NOMO-1 (cell line): ENCODE results near the gene SPSB3.

ENCODE experiments used
- DNase-seq, 2 experiments: peaks; one replicate each; lab custom pipeline; 2025; ENCODE audit not compliant: unreplicated experiment in 2 of 2; lab: John Stamatoyannopoulos, UW

Gene SPSB3

GRCh38 chr16:1765826-1766225 is 16.5 kb downstream of the SPSB3 start:
- DNase-seq: no peak

- no peak for DNase-seq
These were observed 17.4 kb downstream of the SPSB3 start for GRCh38 chr16:1764971-1765370.

- DNase-seq: no peak
These were observed 18.6 kb downstream of the SPSB3 start for GRCh38 chr16:1763521-1764511.

- DNase-seq: no peak
These were observed 19.4 kb downstream of the SPSB3 start for GRCh38 chr16:1762879-1763520.

DNA sequence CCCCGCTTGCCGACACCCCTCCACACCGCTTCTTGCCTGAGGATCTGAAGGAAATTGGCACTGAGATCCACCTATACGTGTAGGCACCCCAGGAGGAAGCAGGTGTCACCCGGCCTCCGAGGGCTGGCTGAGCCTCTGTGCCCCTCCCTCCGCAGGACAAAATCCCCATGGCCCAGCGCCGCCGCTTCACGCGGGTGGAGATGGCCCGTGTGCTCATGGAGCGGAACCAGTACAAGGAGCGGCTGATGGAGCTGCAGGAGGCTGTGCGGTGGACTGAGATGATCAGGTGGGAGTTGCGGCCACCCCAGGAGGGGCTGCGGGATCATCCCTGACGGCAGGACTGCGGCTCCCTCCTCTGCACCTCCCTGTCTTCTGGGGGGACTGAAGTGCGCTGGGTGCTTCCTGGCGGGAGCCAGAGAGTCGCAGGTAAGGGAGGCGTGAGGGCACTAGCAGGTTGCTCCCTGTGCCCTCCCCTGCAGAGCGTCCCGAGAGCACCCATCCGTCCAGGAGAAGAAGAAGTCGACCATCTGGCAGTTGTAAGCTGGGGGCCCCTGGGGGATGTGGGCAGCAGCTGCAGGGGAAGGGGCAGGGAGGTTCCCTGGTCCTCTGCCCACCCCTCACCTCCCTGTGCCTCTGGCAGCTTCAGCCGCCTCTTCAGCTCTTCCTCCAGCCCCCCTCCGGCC is 20.0 kb downstream of the SPSB3 start:
- DNase-seq: no peak

DNA sequence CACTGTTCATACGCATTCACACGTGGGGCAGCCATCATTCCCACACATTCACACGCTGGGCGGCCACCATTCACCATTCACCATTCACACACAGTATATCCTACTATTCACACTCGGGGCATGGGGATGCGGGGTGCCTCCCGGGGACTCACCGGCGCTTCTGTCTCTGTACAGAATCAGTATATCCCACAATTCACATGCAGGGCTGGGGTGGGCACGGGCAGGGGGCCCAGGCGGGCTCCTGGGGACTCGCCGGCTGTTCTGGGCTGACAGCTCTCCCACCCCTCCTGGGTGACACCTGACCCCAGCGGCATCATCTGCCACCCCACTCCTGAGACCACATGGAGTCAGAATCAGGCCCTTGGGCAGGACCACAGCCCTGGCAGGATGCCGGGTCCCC is 20.6 kb downstream of the SPSB3 start:
- DNase-seq: no peak

DNA sequence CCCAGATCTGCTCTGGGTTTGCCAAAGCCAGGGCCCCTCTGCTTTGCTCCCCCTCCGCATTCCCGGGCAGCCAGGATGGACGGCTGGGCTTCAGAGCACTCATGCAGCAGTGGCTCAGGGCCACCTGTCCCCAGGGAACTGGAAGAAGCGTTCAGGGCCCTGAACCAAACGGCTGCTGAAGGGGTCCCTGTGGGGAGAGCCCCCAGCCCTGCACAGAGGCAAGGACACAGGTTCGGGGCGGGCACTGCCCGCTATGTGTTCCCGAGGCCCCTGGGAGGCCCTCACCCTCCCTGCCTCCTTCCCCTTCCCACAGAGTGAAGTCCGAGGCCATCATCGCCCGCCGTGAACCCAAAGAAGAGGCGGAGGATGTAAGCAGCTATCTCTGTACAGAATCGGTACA is 21.5 kb downstream of the SPSB3 start:
- no peak for DNase-seq

- DNase-seq: no peak
These were observed 22.9 kb downstream of the SPSB3 start for GRCh38 chr16:1759511-1759910.

- no peak for DNase-seq
These were observed 23.4 kb downstream of the SPSB3 start for GRCh38 chr16:1758923-1759322.

GRCh38 chr16:1757714-1758461 is 24.5 kb downstream of the SPSB3 start:
- no peak for DNase-seq

GRCh38 chr16:1754204-1754603 is 28.2 kb downstream of the SPSB3 start:
- no peak for DNase-seq

GRCh38 chr16:1752853-1753252 is 29.5 kb downstream of the SPSB3 start:
- no peak for DNase-seq

DNA sequence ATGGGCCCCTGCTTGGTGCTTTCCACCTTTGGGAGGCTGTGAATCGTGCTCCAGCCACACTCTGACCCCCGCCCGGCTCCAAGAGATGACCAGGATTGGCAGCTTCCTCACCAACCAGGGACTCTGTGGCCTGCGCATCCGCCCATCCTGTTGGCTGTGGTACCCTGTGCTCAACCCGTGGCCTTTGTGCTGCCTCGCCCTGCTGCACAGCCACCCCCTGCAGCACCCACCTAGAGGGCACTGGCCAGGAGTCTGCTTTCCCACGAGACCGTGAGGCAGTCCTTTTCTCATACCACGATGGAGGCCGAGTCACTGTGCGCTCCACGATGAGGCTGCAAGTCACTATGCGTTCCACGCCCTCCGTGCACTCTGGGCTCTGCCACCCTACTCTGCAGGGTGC is 30.4 kb downstream of the SPSB3 start:
- DNase-seq: no peak

GRCh38 chr16:1749152-1750117 is 32.9 kb downstream of the SPSB3 start:
- DNase-seq: no peak

DNA sequence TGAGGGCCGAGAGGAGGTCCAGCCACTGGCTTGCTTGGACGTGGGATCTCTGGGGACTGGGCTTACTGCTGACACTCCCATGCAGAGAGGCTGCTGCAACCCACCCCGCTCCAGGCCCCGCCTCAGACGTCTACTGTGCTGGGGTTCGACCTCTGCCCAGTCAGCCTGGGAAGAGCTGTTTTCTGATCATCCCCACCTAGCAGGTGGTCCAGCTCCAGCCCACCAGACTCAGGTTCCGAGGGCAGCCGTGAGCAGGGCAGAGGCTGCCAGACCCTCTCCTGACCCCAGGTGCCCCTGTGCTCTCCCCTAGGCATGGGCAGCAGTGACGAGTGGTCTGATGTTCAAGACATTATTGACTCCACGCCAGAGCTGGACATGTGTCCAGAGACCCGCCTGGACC is 34.4 kb downstream of the SPSB3 start:
- DNase-seq: no peak

GRCh38 chr16:1746693-1747195 is 35.6 kb downstream of the SPSB3 start:
- no peak for DNase-seq

- no peak for DNase-seq
These were observed 36.3 kb downstream of the SPSB3 start for GRCh38 chr16:1745900-1746692.

DNA sequence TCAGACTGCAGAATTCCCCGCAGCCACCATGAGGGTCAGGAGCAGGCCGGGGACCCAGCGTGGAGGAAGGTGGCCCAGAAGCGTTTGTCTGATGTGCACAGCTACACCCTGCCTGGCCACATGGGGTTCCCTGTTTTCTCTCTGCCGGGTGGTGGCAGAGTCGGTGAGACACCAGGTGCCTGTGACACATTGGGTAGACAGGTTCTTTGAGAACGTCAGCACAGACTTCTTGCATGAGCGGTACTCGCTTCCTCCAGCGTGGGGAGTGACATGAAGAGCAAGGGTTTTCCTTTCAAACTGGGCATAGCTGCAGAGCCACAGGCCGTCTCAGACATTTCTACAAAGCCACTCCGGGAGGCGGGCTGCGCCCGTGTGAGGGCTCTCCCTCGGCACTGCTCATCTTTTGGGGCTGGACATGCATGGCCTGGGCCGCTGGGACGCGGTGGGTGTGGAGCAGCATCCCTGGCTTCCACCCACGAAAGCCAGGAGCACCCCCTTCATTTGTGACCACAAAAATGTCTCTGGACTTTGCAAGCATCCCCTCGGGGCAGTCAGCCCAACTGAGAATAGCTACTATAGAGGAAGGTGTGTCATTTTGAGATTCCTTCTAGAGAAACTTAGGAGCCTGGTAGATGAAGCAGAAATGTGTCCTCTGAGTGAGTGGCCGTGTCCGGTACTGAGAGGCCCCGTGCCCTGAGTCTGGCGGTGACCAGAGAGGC is 37.0 kb downstream of the SPSB3 start:
- DNase-seq: no peak
